HepG2 (cell line): ENCODE data around the gene TLCD1. TPM values are rescaled to one million over a fixed set of nuclear protein-coding genes. Genes with fewer than 3 reads are reported as not detected.

ENCODE experiments used
- ATAC-seq: fragments of 200-7000 bp; cut with Tn5 transposase; 3 replicates; pipeline ENCODE4 v1.9.1; 2020; ENCODE audit warnings: mild to moderate bottlenecking, moderate library complexity
- BruUV-seq: library from RNA; stranded (reverse); fragments of 400-500 nt; replicated peaks from 2 replicates; lab custom pipeline; 2021; lab: Mats Ljungman, UMichigan
- CTCF ChIA-PET: fragments of 300-600 bp; formaldehyde crosslinking; extraction: SDS; loops from one replicate; lab custom pipeline; 2021; ENCODE audit warnings: low total read pairs, inconsistent platforms, low intra/inter-chr PET ratio; lab: Yijun Ruan, JAX
- POLR2A ChIA-PET: fragments of 350-600 bp; sonication (Branson Sonifier 250); formaldehyde crosslinking; loops from one replicate; lab custom pipeline; 2020; ENCODE audit warnings: antibody characterized with exemption, inconsistent platforms; lab: Yijun Ruan, JAX
- DNase-seq: peaks from one replicate; pipeline ENCODE4 v3.0.0-alpha.2; 2015; ENCODE audit warnings: low spot score
- FAIRE-seq: peaks from 3 replicates; lab custom pipeline; 2011; peaks lifted over from hg19 to GRCh38; lab: Jason Lieb, UNC
- H2AFZ ChIP-seq: one replicate; pipeline ENCODE4 v1.6.1; 2011; ENCODE audit warnings: low read length, inconsistent platforms
- H3K27ac ChIP-seq: fragments of 300-600 bp; 3 replicates; pipeline ENCODE4 v1.8.0; 2011; ENCODE audit warnings: mixed run types, mild to moderate bottlenecking, mixed read lengths, low read length, inconsistent platforms; ENCODE audit not compliant: insufficient read depth; ENCODE audit errors: extremely low read length
- H3K27me3 ChIP-seq, 2 experiments: fragments of 200-600 bp in 1 of 2; 2 replicates in 1 of 2; 3 replicates in 1 of 2; pipeline versions ENCODE4 v1.6.0 to v1.8.0; 2011; ENCODE audit warnings: low read length in 2 of 2, mild to moderate bottlenecking in 2 of 2, moderate library complexity in 2 of 2, inconsistent platforms in 1 of 2; ENCODE audit not compliant: insufficient read depth in 2 of 2, control insufficient read depth in 1 of 2
- H3K36me3 ChIP-seq, 2 experiments: fragments of 200-600 bp in 1 of 2; replicated peaks in 1 of 2; 2 replicates in 1 of 2; 3 replicates in 1 of 2; pipeline versions ENCODE4 v1.5.1 to v1.8.0; 2011; ENCODE audit warnings: low read length in 2 of 2, inconsistent platforms in 1 of 2; ENCODE audit not compliant: insufficient read depth in 2 of 2, control insufficient read depth in 1 of 2
- H3K4me1 ChIP-seq: 2 replicates; pipeline ENCODE4 v1.5.1; 2012; ENCODE audit warnings: low read length, inconsistent platforms; ENCODE audit not compliant: insufficient read depth
- H3K4me2 ChIP-seq: 2 replicates; pipeline ENCODE4 v1.6.0; 2011; ENCODE audit warnings: low read depth, low read length, inconsistent platforms
- H3K4me3 ChIP-seq, 3 experiments: fragments of 200-600 bp in 1 of 3; sonication (generic), shearing (Covaris generic) in 1 of 3; replicated peaks in 1 of 3; 2 replicates each; pipeline ENCODE4 v1.5.1; 2011 to 2016; ENCODE audit warnings: low read length in 3 of 3, inconsistent platforms in 2 of 3, low read depth in 2 of 3, mild to moderate bottlenecking in 2 of 3, control low read depth in 1 of 3, mixed read lengths in 1 of 3; ENCODE audit not compliant: insufficient read depth in 1 of 3
- H3K79me2 ChIP-seq: one replicate; pipeline ENCODE4 v1.6.1; 2011; ENCODE audit warnings: low read length, inconsistent platforms; ENCODE audit not compliant: insufficient read depth
- H3K9ac ChIP-seq: 2 replicates; pipeline ENCODE4 v1.6.0; 2011; ENCODE audit warnings: mild to moderate bottlenecking, low read depth, low read length, inconsistent platforms; ENCODE audit not compliant: insufficient read depth
- H3K9me3 ChIP-seq: 2 replicates; pipeline ENCODE4 v1.5.1; 2012; ENCODE audit warnings: mild to moderate bottlenecking, low read length
- H4K20me1 ChIP-seq: 2 replicates; pipeline ENCODE4 v1.6.0; 2011; ENCODE audit warnings: inconsistent platforms, mild to moderate bottlenecking, low read length, moderate library complexity; ENCODE audit not compliant: insufficient read depth
- DR1 ChIP-seq: sonication (generic); formaldehyde crosslinking; IDR thresholded peaks from 2 replicates; pipeline ENCODE4 v1.8.0; 2021; ENCODE audit warnings: mild to moderate bottlenecking, missing genetic modification reagents, inconsistent platforms
- HBP1 ChIP-seq: IDR thresholded peaks from 2 replicates; pipeline ENCODE4 v1.6.1; 2016; ENCODE audit warnings: low read depth, control low read depth
- HMG20A ChIP-seq: IDR thresholded peaks from 2 replicates; pipeline ENCODE4 v1.6.1; 2016; ENCODE audit warnings: borderline replicate concordance
- LBX2 ChIP-seq: sonication (generic); formaldehyde crosslinking; IDR thresholded peaks from 2 replicates; pipeline ENCODE4 v1.5.0; 2020; ENCODE audit warnings: missing genetic modification reagents, mild to moderate bottlenecking, borderline replicate concordance
- SRF ChIP-seq: IDR thresholded peaks from 2 replicates; pipeline ENCODE4 v1.6.1; 2011; ENCODE audit warnings: mild to moderate bottlenecking, low read depth, low read length, moderate library complexity
- WGBS: methylation state at CpG from one replicate; pipeline ENCODE4 v1.1.6; 2017; ENCODE audit warnings: low lambda C conversion rate; 5-methylcytosine and 5-hydroxymethylcytosine counted together
- in situ Hi-C: cut with HindIII; loops from 2 replicates; pipeline ENCODE4 v1.10.0; 2017; ENCODE audit warnings: low pct_unique_long_range_greater_than_20kb; ENCODE audit not compliant: extremely low pct_ligation_motif_present
- intact Hi-C: fragments of 100-400 bp; cut with micrococcal nuclease; formaldehyde crosslinking; loops from one replicate; pipeline ENCODE4 v1.10.0; 2022; ENCODE audit not compliant: unreplicated experiment
- polyA plus RNA-seq, 8 experiments: library from polyadenylated mRNA; depleted of rRNA in 3 of 8; stranded (reverse) in 7 of 8; unstranded in 1 of 8; fragments of >200 nt; fragmentation: Illumina TruSeq in 4 of 8; extraction: Trizol in 4 of 8; gene quantifications; 2 replicates each; pipeline versions ENCODE4 v1.2.1 to v1.2.3, GENCODE V29; 2011 to 2016; ENCODE audit warnings: low read depth in 4 of 8, missing spikeins in 1 of 8, mixed read lengths in 1 of 8; ENCODE audit not compliant: insufficient read depth in 1 of 8
- total RNA-seq, 5 experiments: library from RNA; depleted of rRNA; stranded (reverse); fragments of >200 nt; fragmentation: Illumina TruSeq; extraction: Trizol; gene quantifications; 2 replicates each; pipeline ENCODE4 v1.2.3, GENCODE V29; 2016; ENCODE audit warnings: low read depth in 1 of 5

Gene TLCD1
- total and polyA plus RNA-seq, 2 of the 13 experiments (the other 11 are each of a cell fraction or from before 2014, with no cell fraction given): 14.9 to 19.6 TPM

- intact Hi-C loops: loop anchor here (1.0 to 5.0 kb wide), 4 partner anchors 79 to 154 kb away; partner anchors contain the start of genes FAM222B and FLOT2
Measured at GRCh38 chr17:28763137-28763799, 37.2 kb upstream of the TLCD1 start.

More at GRCh38 chr17:28763137-28763799, 37.2 kb upstream of the TLCD1 start:
- Histone ChIP-seq H3K79me2 (no peaks in the 10 kb centered on the region), H4K20me1 (no peaks in the 10 kb centered on the region), H3K36me3 (peaks cover 26 to 67% of the 10 kb centered on the region in 2 experiments), H3K4me3 (no peak overlapping the region), H3K9ac (no peak overlapping the region), H3K27ac (no peak overlapping the region), H2AFZ (no peak overlapping the region), H3K27me3 (no peaks in the 10 kb centered on the region), H3K4me1 (no peaks in the 10 kb centered on the region), H3K4me2 (no peak overlapping the region), H3K9me3 (no peaks in the 10 kb centered on the region)
- no TSS peak for BruUV-seq
- TF ChIP-seq SRF (no peak), HMG20A (CRISPR knock-in tag) (no peak), DR1 (CRISPR knock-in tag) (no peak), HBP1 (CRISPR knock-in tag) (no peak), LBX2 (CRISPR knock-in tag) (no peak)
- 100% methylated on average over 1 of the region's 1 CpG for WGBS
- DNase-seq (no peak), FAIRE-seq (no peak), ATAC-seq (no peak; the same call in 2 of the 3 replicates)
- in situ Hi-C loops: loop anchor here (10.0 kb wide), 1 partner anchor 122 kb away; no protein-coding TSS in a partner anchor
- ChIA-PET CTCF (interaction anchor here (1.0 to 1.9 kb wide), 5 partner anchors 13 to 153 kb away, joined by 3 to 20 read pairs (median 5); partner anchors contain the start of gene DHRS13), POLR2A (interaction anchor here (0.6 to 1.4 kb wide), 6 partner anchors 18 to 202 kb away, joined by 3 to 9 read pairs (median 4); partner anchors contain the start of gene FAM222B)
